Fibroblast of skin of left quadriceps (primary cell): ENCODE data around the gene LAMTOR4.
A peak's percentile ranks its signal among the peaks of the same experiment; 100 is the strongest.
"Not testable (repeated sequence)": the region's sequence is repeated elsewhere in the genome, so short reads cannot be mapped to it uniquely, and the experiment has no call there.

ENCODE experiments used
- DNase-seq, 2 experiments: peaks; one replicate each; pipeline ENCODE4 v3.0.0-alpha.2; 2013; ENCODE audit warnings: low read depth in 2 of 2

LAMTOR4 gene

GRCh38 chr7:100122568-100122967 lies 26.1 kb upstream of the LAMTOR4 start:
- no peak for DNase-seq

- DNase-seq, result no peak
These were observed 24.2 kb upstream of the LAMTOR4 start for GRCh38 chr7:100124301-100125230.

- no peak for DNase-seq
These were observed 22.3 kb upstream of the LAMTOR4 start for GRCh38 chr7:100126239-100126930.

- DNase-seq, result peak; percentile 85
These were observed 21.5 kb upstream of the LAMTOR4 start, which contains the start of gene MBLAC1 for GRCh38 chr7:100126931-100127865. MBLAC1 (plus strand) TSS chr7:100126967; CDS start chr7:100127396, 429 bp downstream.

DNA sequence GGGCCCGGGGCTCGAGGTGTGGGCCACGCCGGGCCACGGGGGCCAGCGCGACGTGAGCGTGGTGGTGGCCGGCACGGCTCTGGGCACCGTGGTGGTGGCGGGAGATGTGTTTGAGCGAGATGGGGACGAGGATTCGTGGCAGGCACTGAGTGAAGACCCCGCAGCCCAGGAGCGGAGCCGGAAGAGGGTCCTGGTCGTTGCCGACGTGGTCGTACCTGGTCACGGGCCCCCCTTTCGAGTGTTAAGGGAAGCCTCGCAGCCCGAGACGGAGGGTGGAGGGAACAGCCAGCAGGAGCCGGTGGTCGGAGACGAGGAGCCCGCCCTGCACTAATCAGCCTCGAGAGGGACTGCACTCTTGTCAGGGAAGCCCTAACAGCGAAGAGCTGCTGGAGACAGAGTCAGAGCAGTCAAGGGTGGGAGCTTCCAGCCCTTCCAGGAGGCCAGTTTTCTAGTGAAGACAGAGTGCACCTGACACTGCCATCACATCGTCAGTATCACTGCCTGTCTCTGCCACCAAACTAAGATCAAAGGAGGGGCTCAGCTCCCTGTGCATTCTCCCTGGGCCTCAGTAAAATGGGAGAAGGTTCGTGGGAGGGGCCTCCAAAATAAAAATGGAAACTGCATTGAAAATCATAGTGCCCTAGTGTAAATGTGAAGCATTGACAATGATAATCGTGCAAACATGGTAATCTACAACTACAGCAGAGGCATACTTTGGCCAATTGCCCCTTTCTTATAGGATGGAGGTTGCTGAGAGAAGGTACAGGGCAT lies 20.7 kb upstream of the LAMTOR4 start:
- no peak for DNase-seq

- no peak for DNase-seq
These were observed 20.1 kb upstream of the LAMTOR4 start for GRCh38 chr7:100128637-100128963.

DNA sequence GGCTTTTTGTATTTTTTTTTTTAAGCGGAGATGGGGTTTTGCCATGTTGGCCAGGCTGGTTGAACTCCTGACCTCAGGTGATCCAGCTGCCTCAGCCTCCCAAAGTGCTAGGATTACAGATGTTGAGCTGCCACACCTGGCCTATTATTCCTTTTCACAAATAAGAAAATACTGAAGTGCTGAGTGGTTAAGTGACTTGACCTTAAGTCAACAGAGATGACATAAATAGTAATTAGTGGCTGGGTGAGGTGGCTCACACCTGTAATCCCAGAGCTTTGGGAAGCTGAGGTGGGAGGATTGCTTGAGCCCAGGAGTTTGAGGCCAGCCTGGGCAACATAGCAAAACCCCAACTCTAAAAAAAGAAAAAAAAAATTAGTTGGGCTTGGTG lies 18.5 kb upstream of the LAMTOR4 start:
- DNase-seq, result not testable (repeated sequence)

GRCh38 chr7:100130608-100131453 lies 17.9 kb upstream of the LAMTOR4 start:
- DNase-seq, result no peak

GRCh38 chr7:100132126-100132525 lies 16.6 kb upstream of the LAMTOR4 start:
- no peak for DNase-seq

DNA sequence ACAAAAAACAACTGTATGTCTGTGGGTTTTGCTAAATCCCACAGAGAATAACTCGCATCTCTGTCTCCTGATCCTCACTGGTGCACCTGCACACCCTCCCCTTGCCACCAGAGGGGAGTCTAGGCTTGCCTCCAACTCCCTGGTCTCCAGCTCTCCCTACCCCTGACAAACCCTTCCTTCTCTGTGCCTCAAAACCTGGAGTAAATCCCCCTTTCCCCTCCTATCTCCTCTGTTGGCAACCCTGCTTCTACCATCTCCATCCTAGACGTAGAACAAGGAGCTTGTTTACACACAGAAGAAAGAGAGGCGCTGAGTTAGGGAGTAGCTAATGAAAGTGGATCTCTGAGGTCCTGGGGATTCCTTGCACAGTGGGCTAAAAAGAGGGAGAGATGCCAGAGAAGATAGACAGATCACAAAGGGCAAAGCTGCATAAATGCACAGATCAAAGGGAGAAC lies 16.0 kb upstream of the LAMTOR4 start:
- peak; percentile 30 to 34 for DNase-seq

DNA sequence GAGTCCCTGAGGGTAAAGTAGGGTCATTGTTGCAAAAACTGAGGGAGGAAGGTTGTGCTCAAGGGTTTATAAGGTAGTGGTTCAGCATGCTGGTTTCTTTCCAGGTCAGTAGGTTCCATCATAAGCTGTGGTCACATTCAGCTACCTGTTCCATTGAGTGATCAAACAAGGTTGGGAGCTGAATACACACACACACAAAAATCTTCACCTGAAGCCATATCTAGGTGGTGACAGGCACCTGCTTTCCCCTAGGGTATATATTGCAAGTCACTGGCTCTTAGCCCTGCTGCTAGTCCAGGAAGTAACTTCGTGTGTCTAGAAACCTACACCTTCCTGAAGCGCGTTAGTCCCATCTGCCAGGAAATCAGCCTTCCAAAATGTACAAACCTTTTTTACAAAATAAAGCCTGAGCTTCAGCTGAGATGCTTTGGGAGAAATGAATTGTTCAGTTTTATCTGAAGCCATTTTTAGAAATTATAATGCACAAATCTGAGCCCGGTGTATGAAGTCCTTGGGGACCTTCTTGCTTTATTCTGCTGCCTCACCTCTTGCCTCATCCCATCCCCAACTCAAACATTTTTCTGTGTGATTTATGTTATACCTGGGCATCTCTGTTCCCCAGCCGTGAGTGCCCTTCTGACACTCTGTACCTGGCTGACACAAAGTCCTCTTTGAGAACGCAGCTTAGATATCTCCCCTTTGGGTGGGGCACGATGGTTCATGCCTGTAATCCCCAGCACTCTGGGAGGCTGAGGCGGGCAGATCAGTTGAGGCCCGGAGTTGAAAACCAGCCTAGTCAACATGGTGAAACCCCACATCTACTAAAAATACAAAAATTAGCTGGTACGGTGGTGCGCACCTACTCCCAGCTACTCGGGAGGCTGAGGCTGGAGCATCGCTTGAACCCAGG lies 10.6 kb upstream of the LAMTOR4 start:
- no peak for DNase-seq

- DNase-seq, result no peak
These were observed 7.2 kb upstream of the LAMTOR4 start for GRCh38 chr7:100141555-100141949.

DNA sequence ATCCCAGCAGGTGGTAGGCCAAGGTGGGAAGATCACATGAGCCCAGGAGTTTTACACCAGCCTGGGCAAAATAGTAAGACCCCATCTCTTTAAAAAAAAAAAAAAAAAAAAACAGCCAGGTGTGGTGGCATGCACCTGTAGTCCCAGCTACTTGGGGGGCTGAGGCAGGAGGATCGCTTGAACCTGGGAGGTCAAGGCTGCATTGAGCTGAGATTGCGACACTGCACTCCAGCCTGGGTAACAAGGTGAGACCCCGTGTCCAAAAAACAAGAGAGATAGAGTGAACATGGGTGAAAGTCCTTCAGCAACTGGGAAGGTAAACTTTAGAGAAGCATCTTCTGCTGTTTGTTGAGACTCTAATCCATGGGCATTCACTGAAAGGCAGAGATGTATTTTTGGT lies 6.3 kb upstream of the LAMTOR4 start:
- no peak for DNase-seq

DNA sequence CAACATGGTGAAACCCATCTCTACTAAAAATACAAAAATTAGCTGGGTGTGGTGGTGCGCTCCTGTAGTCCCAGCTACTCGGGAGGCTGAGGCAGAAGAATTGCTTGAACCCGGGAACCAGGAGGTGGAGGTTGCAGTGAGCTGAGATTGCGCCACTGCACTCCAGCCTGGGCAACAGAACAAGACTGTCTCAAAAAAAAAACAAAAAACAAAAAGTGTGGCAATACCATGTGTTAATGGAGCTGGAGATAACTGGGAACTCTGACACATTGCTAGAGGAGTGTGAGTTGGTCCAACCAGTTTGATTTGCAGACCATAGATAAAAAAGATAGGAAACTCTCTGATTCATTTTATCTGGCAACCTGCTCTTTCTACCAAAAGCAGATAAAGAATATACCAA lies 2.4 kb upstream of the LAMTOR4 start:
- not testable (repeated sequence) for DNase-seq

GRCh38 chr7:100147278-100147677 lies 1.4 kb upstream of the LAMTOR4 start:
- DNase-seq, result no peak

GRCh38 chr7:100148225-100148558 lies 526 bp upstream of the LAMTOR4 start:
- DNase-seq, result no peak

GRCh38 chr7:100152404-100152803 lies 3.7 kb downstream of the LAMTOR4 start:
- no peak for DNase-seq

- DNase-seq, result no peak
These were observed 4.4 kb downstream of the LAMTOR4 start for GRCh38 chr7:100152937-100153666.
